HG02588 (cell line): ENCODE results near the gene ETFDH.
"Not testable (repeated sequence)": the region's sequence is repeated elsewhere in the genome, so short reads cannot be mapped to it uniquely, and the experiment has no call there.

ENCODE experiments used
- ATAC-seq: cut with Tn5 transposase; IDR thresholded peaks from one replicate; pipeline ENCODE4 v1.9.1; 2021; ENCODE audit warnings: mild to moderate bottlenecking, moderate library complexity; ENCODE audit not compliant: unreplicated experiment

ETFDH gene

DNA sequence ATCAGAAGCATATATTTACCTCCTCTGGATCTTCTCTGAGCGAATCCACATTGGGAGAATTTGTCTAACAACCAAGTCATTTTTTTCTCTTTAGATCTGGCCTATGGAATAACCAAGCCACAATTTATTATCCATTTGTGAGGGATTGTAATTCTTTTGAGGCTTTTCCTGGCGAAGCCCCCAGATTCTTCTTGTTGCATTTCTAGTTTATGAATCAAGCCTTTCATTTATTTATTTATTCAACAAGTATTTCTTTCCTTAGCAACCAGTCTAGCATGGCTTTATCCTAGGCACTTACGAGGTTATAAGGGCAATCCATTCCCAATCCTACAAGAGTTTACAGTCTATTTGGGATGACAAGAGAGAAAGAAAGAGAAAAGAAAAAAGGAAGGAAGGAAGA, 78.3 kb downstream of the ETFDH start:
- no peak for ATAC-seq

DNA sequence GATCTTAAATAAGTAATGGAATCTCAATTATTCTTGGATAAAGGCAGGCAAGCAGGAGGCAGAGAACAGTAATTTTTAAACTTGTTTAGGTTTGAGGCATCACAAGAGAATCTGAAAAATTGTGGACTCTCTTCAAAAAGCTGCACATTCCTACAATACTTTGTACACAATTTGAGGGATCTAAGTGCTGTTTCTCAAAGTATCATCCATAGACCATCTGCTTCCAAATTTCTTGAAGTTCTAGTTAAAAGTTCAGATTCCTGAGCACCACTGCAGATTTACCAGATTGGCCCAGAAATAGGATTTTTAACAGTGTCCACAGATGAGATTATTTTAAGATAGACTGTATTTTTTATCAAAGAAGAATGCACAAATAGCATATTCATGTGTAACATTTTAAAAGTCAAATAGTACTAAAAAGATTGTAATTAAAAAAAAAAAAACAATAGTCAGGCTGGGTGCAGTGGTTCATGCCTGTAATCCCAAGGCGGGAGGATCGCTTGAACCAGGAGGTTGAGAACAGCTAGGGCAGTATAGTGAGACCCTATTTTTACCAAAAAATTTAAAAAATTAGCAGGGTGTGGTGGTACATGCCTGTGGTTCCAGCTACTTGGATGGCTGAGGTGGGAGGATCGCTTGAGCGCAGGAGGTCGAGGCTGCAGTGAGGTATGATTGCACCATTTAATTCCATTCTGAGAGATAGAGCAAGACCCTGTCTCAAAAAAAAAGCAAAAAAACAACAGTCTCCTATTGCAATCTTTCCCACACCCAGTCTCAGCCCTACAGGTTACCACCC, 82.5 kb downstream of the ETFDH start:
- no peak for ATAC-seq

DNA sequence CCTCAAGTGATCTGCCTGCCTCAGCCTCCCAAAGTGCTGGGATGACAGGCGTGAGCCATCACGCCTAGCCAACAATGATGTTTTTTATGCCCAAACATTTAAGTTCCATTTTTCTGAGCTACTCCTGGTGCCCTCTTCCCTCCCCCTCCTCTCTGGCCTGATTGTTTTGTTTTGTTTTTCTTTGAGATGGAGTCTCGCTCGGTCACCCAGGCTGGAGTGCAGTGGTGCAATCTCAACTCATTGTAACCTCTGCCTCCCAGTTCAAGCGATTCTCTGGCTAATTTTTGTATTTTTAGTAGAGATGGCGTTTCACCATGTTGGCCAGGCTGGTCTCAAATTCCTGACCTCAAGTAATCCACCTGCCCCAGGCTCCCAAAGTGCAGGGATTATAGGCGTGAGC, 83.7 kb downstream of the ETFDH start:
- not testable (repeated sequence) for ATAC-seq

DNA sequence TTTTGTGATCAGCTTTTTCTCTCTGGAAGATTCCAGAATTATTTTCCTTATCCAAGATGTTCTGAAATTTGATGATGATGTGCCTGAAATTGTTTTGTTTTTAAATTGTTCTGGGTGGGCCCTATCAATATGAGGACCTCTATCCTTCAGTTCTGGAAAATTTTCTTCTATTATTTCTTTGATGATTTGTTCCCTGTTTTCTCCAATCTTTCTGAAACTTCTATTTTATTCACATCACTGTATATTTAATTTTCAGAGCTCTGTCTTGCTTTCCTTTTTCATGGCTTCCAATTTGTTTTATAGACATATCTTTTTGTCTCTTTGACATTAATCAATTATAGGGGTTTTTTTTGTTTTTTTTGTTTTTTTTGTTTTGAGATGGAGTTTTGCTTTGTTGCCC, 84.5 kb downstream of the ETFDH start:
- no peak for ATAC-seq

DNA sequence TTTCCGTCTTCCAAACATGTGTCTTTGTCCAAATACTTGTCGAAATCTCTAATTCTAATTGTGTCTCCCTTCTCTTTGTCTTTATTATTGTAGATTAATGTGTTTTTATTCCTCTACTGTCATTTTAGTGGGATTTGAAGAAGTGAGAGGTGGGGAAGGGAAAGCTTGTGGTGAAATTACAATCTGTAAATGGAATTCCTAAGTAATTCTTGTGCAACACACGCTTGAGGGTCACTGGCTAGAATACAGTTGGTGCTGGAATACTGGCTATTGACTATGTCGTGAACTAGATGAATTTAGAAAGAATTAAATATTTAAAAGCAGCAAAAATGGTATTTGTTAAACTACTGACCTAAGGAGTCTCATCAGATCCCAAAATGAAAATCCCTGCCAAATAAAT, 86.0 kb downstream of the ETFDH start:
- no peak for ATAC-seq

DNA sequence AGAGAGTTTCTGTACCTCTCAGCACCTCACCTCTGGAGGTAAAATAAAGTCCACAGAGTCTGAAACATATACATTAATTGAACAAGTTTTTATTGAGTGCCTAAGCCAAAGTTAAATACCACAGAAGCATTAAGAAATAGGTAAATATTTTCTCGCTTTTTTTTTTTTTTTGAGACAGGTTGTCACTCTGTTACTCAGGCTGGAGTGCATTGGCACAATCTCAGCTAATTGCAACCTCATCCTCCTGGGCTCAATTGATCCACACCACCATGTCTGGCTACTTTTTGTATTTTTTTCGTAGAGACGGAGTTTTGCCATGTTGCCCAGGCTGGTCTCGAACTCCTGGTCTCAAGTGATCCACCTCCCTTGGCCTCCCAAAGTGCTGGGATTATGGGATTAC, 86.6 kb downstream of the ETFDH start:
- ATAC-seq, result no peak
